ENCODE data around the gene ARID2. TPM values are rescaled to one million over a fixed set of nuclear protein-coding genes. Genes with fewer than 3 reads are reported as not detected.

Gene ARID2
- total and polyA plus RNA-seq, 2 of the 13 experiments (the other 11 are each of a cell fraction or from before 2014, with no cell fraction given), result 15.9 to 22.2 TPM

DNA sequence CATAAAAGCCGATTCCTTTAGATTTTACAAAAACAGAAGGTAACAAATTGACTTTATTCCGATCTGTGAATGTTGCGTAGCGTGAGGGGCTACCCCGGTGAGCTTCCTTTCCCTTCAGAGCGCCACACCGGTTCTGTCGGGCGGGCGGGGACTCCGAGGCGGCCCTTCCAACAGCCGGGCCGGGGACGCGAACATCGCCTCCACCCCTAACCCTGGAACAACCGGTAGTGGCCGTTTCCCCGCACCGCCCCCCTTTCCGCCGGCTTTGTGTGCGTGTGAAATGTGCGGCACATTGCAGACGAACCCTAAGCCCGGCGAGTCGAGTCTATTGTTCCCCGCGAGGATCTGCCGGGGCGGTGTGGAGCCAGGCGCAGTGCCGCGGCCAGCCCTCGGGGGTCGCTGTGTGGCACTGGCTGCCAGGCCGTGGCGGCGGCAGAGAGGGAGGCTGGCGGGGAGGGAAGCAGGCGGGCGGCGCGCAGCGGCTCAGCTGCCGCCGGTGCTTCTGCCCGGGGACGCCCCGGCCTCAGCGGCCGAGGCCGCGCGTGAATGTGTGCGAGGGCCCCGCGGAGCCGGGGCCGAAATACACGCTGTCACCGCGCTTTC, 775 bp upstream of the ARID2 start (continued):
- TF ChIP-seq ZNF746 (CRISPR knock-in tag; IDR thresholded peaks at IDR 0.05) (peak; percentile 86), NFYB (CRISPR knock-in tag; IDR thresholded peaks at IDR 0.05) (peak; percentile 34; the same call in 1 of the 2 replicates), HNF1A (IDR thresholded peaks at IDR 0.05; ENCODE audit: low read depth) (no peak), HNF1A (CRISPR knock-in tag; IDR thresholded peaks at IDR 0.05; ENCODE audit: borderline replicate concordance) (peak; percentile 53; the same call in 1 of the 2 replicates), KAT2B (IDR thresholded peaks at IDR 0.05; ENCODE audit: borderline replicate concordance, low read depth, low read length) (no peak), SCMH1 (CRISPR knock-in tag; IDR thresholded peaks at IDR 0.05; ENCODE audit: borderline replicate concordance) (no peak), KMT2A (CRISPR knock-in tag; IDR thresholded peaks at IDR 0.05) (peak; percentile 94), DNMT3B (CRISPR knock-in tag; conservative IDR thresholded peaks at IDR 0.05) (0 out of 2 replicates have a peak, but pooled peaks have one; percentile 27), KLF6 (CRISPR knock-in tag; IDR thresholded peaks at IDR 0.05) (peak; percentile 85), SP5 (CRISPR knock-in tag; IDR thresholded peaks at IDR 0.05; ENCODE audit: borderline replicate concordance, low read depth) (peak; percentile 85), TAF15 (IDR thresholded peaks at IDR 0.05; ENCODE audit: low read depth, low read length, poor library complexity, severe bottlenecking) (no peak), ONECUT2 (CRISPR knock-in tag; IDR thresholded peaks at IDR 0.05) (no peak), ZNF234 (CRISPR knock-in tag; conservative IDR thresholded peaks at IDR 0.05) (no peak), SMAD9 (CRISPR knock-in tag; IDR thresholded peaks at IDR 0.05) (no peak), USF2 (IDR thresholded peaks at IDR 0.05; ENCODE audit: low read depth, low read length) (no peak), USF2 (CRISPR knock-in tag; IDR thresholded peaks at IDR 0.05; ENCODE audit: borderline replicate concordance) (no peak; the same call in 1 of the 2 replicates), ZNF850 (CRISPR knock-in tag; conservative IDR thresholded peaks at IDR 0.05) (no peak), ZNF335 (CRISPR knock-in tag; IDR thresholded peaks at IDR 0.05) (peak; percentile 83; the same call in 1 of the 2 replicates), HNF4A (CRISPR knock-in tag; IDR thresholded peaks at IDR 0.05) (peak; percentile 55), ZC3H4 (CRISPR knock-in tag; IDR thresholded peaks at IDR 0.05; ENCODE audit: borderline replicate concordance) (no peak), EP300 (IDR thresholded peaks at IDR 0.05; ENCODE audit: low read depth in 2 of 2, low read length in 2 of 2) (peak; percentile 26 to 39; a peak in 2 of 4 replicates), EP300 (CRISPR knock-in tag; IDR thresholded peaks at IDR 0.05; ENCODE audit: borderline replicate concordance) (peak; percentile 28; the same call in 1 of the 2 replicates), MAFF (IDR thresholded peaks at IDR 0.05; ENCODE audit: low read depth, low read length) (no peak)
- TF ChIP-seq, protein P1, sequence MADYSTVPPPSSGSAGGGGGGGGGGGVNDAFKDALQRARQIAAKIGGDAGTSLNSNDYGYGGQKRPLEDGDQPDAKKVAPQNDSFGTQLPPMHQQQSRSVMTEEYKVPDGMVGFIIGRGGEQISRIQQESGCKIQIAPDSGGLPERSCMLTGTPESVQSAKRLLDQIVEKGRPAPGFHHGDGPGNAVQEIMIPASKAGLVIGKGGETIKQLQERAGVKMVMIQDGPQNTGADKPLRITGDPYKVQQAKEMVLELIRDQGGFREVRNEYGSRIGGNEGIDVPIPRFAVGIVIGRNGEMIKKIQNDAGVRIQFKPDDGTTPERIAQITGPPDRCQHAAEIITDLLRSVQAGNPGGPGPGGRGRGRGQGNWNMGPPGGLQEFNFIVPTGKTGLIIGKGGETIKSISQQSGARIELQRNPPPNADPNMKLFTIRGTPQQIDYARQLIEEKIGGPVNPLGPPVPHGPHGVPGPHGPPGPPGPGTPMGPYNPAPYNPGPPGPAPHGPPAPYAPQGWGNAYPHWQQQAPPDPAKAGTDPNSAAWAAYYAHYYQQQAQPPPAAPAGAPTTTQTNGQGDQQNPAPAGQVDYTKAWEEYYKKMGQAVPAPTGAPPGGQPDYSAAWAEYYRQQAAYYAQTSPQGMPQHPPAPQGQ (CRISPR knock-in tag; IDR thresholded peaks at IDR 0.05; ENCODE audit: borderline replicate concordance), result no peak

All from HepG2 (cell line).